Pancreas (tissue), 10 donors: ENCODE measurements around the gene NR6A1. TPM values are rescaled to one million over a fixed set of nuclear protein-coding genes. Genes with fewer than 3 reads are reported as not detected.

Experiments used
- ATAC-seq, 4 donors: fragments of 200-7000 bp; cut with Tn5 transposase; one replicate each; pipeline versions ENCODE4 v1.8.0 to v1.9.1; 2020; ENCODE audit warnings: mild to moderate bottlenecking in 4 of 4, moderate library complexity in 4 of 4
- DNase-seq, 6 donors: peaks; one replicate each; pipeline ENCODE4 v3.0.0-alpha.2; 2020
- FAIRE-seq: peaks from 2 replicates; lab custom pipeline; 2012; peaks lifted over from hg19 to GRCh38; lab: Jason Lieb, UNC
- H3K27ac ChIP-seq, 4 donors: fragments of 200-600 bp; sonication (generic); 1 replicate in 3 of 4; 2 replicates in 1 of 4; pipeline versions ENCODE4 v1.5.0 to v1.8.0; 2020
- H3K27me3 ChIP-seq, 4 donors: fragments of 200-600 bp; one replicate each; pipeline ENCODE4 v1.8.0; 2021
- H3K36me3 ChIP-seq, 3 donors: fragments of 200-600 bp; sonication (generic) in 1 of 3; one replicate each; pipeline versions ENCODE4 v1.5.0 to v1.8.0; 2020 to 2021
- H3K4me1 ChIP-seq, 3 donors: fragments of 200-600 bp; one replicate each; pipeline ENCODE4 v1.8.0; 2021
- H3K4me3 ChIP-seq, 4 donors: fragments of 200-600 bp; sonication (generic) in 2 of 4; one replicate each; pipeline versions ENCODE4 v1.5.0 to v1.8.0; 2020 to 2021
- H3K9me3 ChIP-seq, 4 donors: fragments of 200-600 bp; one replicate each; pipeline ENCODE4 v1.8.0; 2021
- WGBS, 2 donors: extraction: QIAGEN DNeasy Blood & Tissue Kit; methylation state at CpG; one replicate each; pipeline ENCODE4 v1.1.7; 2013; 5-methylcytosine and 5-hydroxymethylcytosine counted together
- intact Hi-C, 3 donors: fragments of 100-400 bp; cut with DNase I; formaldehyde crosslinking; loops; one replicate each; pipeline versions ENCODE4 v1.11.1 to v1.14.2; 2022
- polyA plus RNA-seq, 2 donors: library from polyadenylated mRNA; stranded (reverse); fragments of 200-250 nt; gene quantifications; one replicate each; pipeline ENCODE4 v1.2.3, GENCODE V29; 2013
- total RNA-seq, 6 donors: library from RNA; stranded (reverse); fragmentation: NEBNext Ultra II Directional in 4 of 6; extraction: Animal tissue kit (Norgen Biotek cat#: 25700) in 4 of 6; gene quantifications; one replicate each; pipeline versions ENCODE4 v1.2.1 to v1.2.4, GENCODE V29; 2021 to 2023
- TF ChIP-seq, protein P1 (sequence below), 4 donors: fragments of 200-600 bp; sonication (generic) in 3 of 4; IDR thresholded peaks; one replicate each; pipeline versions ENCODE4 v1.5.0 to v1.8.0; 2021; ENCODE audit warnings: antibody characterized with exemption in 4 of 4
- donor health status: healthy with polysubstance abuse.
- donor health status: DM: no; HTN: no; CAD: no; lungs with moderate emphysema.
- donor health status: DM: no; HTN: no; CAD: no.
- donor health status: control.
- donor health status: control.
- donor health status: Bipolar disorder and iron deficiency.
- donor health status: DM: yes; HTN: yes; CAD: no.
- donor health status: DM: no; HTN: no; CAD: no.
- donor health status: DM: no; HTN: no; CAD: no.
- donor health status: DM: yes; HTN: yes; CAD: no.

The NR6A1 gene
- total and polyA plus RNA-seq, 8 donors, result 2.1 to 3.9 (median 2.6) TPM

DNA sequence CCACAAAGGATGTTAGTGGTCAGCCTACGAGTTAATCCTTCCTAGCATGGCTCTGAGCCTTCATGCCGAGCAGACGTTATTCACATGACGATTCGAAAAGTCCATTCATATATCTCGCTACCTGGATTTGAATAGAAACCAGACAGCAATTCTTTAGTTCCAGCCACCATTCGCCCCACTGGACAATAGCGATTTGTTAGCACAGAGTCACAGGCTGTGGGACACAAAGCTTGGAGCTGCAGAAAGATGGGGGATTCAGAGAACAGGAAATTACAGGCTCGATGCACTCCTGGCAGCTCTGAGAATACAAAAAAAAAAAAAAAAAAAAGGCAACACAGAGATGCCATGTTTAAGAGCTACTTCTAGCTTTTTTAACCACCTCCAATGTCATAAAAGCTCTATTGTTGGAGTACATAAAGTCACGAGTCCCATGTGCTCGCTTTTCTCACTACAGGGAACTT, 110.7 kb downstream of the NR6A1 start:
- H3K27ac ChIP-seq, result peak overlapping the region in 2 of 4 donors; percentile 77 to 85
- TF ChIP-seq, protein P1, sequence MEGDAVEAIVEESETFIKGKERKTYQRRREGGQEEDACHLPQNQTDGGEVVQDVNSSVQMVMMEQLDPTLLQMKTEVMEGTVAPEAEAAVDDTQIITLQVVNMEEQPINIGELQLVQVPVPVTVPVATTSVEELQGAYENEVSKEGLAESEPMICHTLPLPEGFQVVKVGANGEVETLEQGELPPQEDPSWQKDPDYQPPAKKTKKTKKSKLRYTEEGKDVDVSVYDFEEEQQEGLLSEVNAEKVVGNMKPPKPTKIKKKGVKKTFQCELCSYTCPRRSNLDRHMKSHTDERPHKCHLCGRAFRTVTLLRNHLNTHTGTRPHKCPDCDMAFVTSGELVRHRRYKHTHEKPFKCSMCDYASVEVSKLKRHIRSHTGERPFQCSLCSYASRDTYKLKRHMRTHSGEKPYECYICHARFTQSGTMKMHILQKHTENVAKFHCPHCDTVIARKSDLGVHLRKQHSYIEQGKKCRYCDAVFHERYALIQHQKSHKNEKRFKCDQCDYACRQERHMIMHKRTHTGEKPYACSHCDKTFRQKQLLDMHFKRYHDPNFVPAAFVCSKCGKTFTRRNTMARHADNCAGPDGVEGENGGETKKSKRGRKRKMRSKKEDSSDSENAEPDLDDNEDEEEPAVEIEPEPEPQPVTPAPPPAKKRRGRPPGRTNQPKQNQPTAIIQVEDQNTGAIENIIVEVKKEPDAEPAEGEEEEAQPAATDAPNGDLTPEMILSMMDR (IDR thresholded peaks at IDR 0.05), result no peak
- intact Hi-C loops, result no loop called here
- peak in 1 of 4 donors; percentile 8 for ATAC-seq
- peak in 2 of 6 donors; percentile 13 to 16 for DNase-seq
- no peaks in the 10 kb centered on the region for H3K36me3 ChIP-seq
- H3K27me3 ChIP-seq, result no peaks in the 10 kb centered on the region
- peak overlapping the region in 2 of 4 donors; percentile 42 to 48 for H3K4me3 ChIP-seq
- 11 to 19% methylated on average over 11 of the region's 11 CpGs for WGBS, 2 donors
- no peak for FAIRE-seq
- peaks cover 0 to 15% (median 7%) of the 10 kb centered on the region in 3 donors for H3K4me1 ChIP-seq
- H3K9me3 ChIP-seq, result no peaks in the 10 kb centered on the region

DNA sequence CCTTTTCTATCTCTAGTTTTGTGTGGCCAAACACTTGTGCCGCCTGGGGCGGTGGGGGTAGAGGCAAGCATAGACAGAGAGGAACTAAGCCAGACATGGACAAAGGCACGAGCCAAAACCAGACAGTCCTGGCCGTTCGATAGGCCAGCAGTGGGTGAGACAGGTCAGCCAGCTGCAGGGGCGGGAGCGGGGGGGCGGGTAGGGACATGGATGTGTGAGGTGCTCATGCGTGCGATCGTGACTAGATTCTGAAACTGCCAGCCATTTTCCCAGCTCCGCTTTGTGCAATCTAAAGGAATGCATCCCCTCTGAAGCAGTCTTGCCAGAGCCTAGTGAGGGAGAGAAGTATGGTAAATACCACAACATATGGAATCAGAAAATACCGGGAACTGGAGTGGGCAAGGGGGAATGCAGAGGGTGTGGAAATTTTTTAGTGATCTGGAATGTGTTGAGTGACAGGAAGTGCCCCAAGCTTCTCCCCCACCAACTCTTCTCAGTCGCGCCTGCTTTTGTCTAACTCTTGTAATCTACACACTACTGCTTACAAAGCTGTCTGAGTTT, 111.9 kb downstream of the NR6A1 start:
- 1% methylated on average over 15 of the region's 15 CpGs for WGBS, 2 donors
- peak overlapping the region; percentile 47 to 85 (median 78) for H3K27ac ChIP-seq
- no peak for FAIRE-seq
- intact Hi-C loops, result no loop called here
- peak overlapping the region; percentile 28 to 48 (median 43) for H3K4me3 ChIP-seq
- no peaks in the 10 kb centered on the region for H3K9me3 ChIP-seq
- ATAC-seq, result peak; percentile 68 to 82 (median 78)
- H3K4me1 ChIP-seq, result peaks cover 0 to 15% (median 7%) of the 10 kb centered on the region in 3 donors
- H3K36me3 ChIP-seq, result no peaks in the 10 kb centered on the region
- TF ChIP-seq, protein P1 (IDR thresholded peaks at IDR 0.05), result no peak
- DNase-seq, result peak; percentile 68 to 80 (median 74)
- no peaks in the 10 kb centered on the region for H3K27me3 ChIP-seq

DNA sequence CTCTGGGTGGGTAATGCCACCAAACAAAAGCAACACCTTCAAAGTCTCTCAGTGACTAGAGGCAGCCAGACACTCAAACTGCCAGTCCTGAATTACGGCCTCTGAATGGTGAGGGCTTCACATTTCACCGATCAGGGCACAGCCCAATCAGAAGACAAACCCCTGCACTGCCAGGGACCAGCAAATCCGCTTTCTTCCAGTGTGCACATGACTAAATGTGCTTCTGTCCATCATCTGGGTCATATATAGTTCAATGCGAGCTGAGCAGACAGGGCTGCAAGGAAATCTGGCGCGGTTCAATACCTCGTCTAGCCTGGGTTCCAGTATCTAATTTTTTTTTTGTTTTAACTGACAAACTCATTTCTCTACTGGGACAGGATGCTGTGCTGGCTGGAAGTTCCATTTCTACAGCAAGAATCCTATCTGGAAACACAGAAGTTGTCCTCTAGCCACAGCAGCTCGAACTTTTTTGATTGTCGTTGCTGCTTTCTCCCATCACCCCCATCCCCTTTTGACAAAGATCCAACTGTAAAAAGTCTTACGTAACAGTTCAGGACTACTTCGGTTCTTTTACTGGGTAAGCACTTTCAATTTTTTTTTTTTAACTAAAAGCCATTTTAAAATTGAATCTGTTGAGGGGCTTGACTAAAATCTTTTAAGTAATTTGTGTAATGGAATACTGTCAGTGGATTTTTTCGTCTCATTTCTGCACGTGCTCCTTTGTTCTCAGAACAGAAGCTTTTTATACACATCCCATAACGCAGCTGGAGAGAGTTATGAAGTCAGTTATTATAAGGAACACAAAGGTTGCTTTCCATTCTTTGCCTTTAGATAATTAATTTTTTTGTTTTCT, 112.7 kb downstream of the NR6A1 start:
- H3K9me3 ChIP-seq, result no peaks in the 10 kb centered on the region
- H3K27me3 ChIP-seq, result no peaks in the 10 kb centered on the region
- H3K4me1 ChIP-seq, result peaks cover 0 to 15% (median 7%) of the 10 kb centered on the region in 3 donors
- 1% methylated on average over 14 of the region's 14 CpGs for WGBS, 2 donors
- intact Hi-C loops, result no loop called here
- no peaks in the 10 kb centered on the region for H3K36me3 ChIP-seq
- FAIRE-seq (no peak), ATAC-seq (peak; percentile 91 to 96 (median 92)), DNase-seq (peak; percentile 56 to 78 (median 72))
- H3K27ac ChIP-seq, result peak overlapping the region; percentile 47 to 85 (median 78)
- TF ChIP-seq, protein P1 (IDR thresholded peaks at IDR 0.05), result no peak
- peak overlapping the region; percentile 28 to 48 (median 43) for H3K4me3 ChIP-seq

DNA sequence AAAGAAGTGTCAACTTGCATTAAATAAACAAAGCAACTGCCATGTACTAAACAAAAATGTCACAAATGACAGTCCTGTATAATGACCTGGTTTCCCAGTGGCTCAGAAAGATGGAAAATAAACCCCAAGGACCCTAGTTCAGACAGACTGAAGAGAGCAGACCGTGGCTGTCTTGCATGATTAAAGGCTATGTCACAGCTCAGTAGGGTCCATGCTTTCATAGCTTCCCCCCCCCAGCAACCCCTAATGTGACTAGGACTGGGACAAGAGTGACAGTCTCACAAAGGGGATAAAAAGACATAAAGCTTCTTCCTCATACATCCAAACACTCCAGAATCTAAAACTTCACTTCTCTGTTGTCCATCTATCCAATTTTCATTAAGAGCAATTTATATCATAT, 113.6 kb downstream of the NR6A1 start:
- ATAC-seq (no peak), DNase-seq (no peak), FAIRE-seq (no peak)
- Histone ChIP-seq H3K27ac (peak overlapping the region in 2 of 4 donors; percentile 77 to 85), H3K27me3 (no peaks in the 10 kb centered on the region), H3K9me3 (no peaks in the 10 kb centered on the region), H3K4me3 (peak overlapping the region in 1 of 4 donors; percentile 48), H3K36me3 (no peaks in the 10 kb centered on the region), H3K4me1 (peaks cover 0 to 15% (median 7%) of the 10 kb centered on the region in 3 donors)
- intact Hi-C loops, result no loop called here
- WGBS, 2 donors, result 66 to 70% methylated on average over 1 of the region's 1 CpG
- TF ChIP-seq, protein P1 (IDR thresholded peaks at IDR 0.05), result no peak
